ENCODE results near the gene CALU.

The CALU gene

GRCh38 chr7:128773604-128774003, 34.4 kb downstream of the CALU start:
- Histone ChIP-seq H3K9me3 (ENCODE audit: insufficient read depth, low read length) (no peaks in the 10 kb centered on the region), H3K27me3 (ENCODE audit: low read length) (no peaks in the 10 kb centered on the region), H3K9ac (ENCODE audit: low read length) (no peak overlapping the region), H3F3A (ENCODE audit: insufficient read depth) (no peaks in the 10 kb centered on the region), H3K4me2 (ENCODE audit: low read depth, low read length, poor library complexity, severe bottlenecking) (no peak overlapping the region), H2AFZ (ENCODE audit: low read depth, low read length, severe bottlenecking) (no peak overlapping the region), H3K4me3 (ENCODE audit: insufficient read depth, low read length, poor library complexity, severe bottlenecking) (no peak overlapping the region), H3K36me3 (ENCODE audit: low read length) (peaks cover 19% of the 10 kb centered on the region), H3K79me2 (ENCODE audit: insufficient read depth, low read length) (no peaks in the 10 kb centered on the region), H3K27ac (ENCODE audit: low read depth, low read length) (no peak overlapping the region), H4K20me1 (ENCODE audit: low read depth, low read length) (no peaks in the 10 kb centered on the region), H3K9me2 (replicated peaks; ENCODE audit: insufficient read depth, low read length) (no peaks in the 10 kb centered on the region)
- TF ChIP-seq EZH2phosphoT487 (conservative IDR thresholded peaks at IDR 0.05; ENCODE audit: low read length) = no peak
- TF ChIP-seq CTCF (IDR thresholded peaks at IDR 0.05; ENCODE audit: insufficient read depth, low read length, poor library complexity, severe bottlenecking) = no peak

- Histone ChIP-seq H4K20me1 (ENCODE audit: low read depth, low read length) (no peaks in the 10 kb centered on the region), H3K36me3 (ENCODE audit: low read length) (peaks cover 14% of the 10 kb centered on the region), H3K4me3 (ENCODE audit: insufficient read depth, low read length, poor library complexity, severe bottlenecking) (no peak overlapping the region), H3K9me3 (ENCODE audit: insufficient read depth, low read length) (no peaks in the 10 kb centered on the region), H3K9ac (ENCODE audit: low read length) (no peak overlapping the region), H3F3A (ENCODE audit: insufficient read depth) (no peaks in the 10 kb centered on the region), H3K27ac (ENCODE audit: low read depth, low read length) (no peak overlapping the region), H2AFZ (ENCODE audit: low read depth, low read length, severe bottlenecking) (no peak overlapping the region), H3K27me3 (ENCODE audit: low read length) (no peaks in the 10 kb centered on the region), H3K79me2 (ENCODE audit: insufficient read depth, low read length) (no peaks in the 10 kb centered on the region), H3K4me2 (ENCODE audit: low read depth, low read length, poor library complexity, severe bottlenecking) (no peak overlapping the region), H3K9me2 (replicated peaks; ENCODE audit: insufficient read depth, low read length) (no peaks in the 10 kb centered on the region)
- TF ChIP-seq EZH2phosphoT487 (conservative IDR thresholded peaks at IDR 0.05; ENCODE audit: low read length) = no peak
- no peak for TF ChIP-seq CTCF (IDR thresholded peaks at IDR 0.05; ENCODE audit: insufficient read depth, low read length, poor library complexity, severe bottlenecking)
These were observed 35.0 kb downstream of the CALU start for GRCh38 chr7:128774029-128774689.

- Histone ChIP-seq H3K27ac (ENCODE audit: low read depth, low read length) (no peak overlapping the region), H3F3A (ENCODE audit: insufficient read depth) (no peaks in the 10 kb centered on the region), H4K20me1 (ENCODE audit: low read depth, low read length) (no peaks in the 10 kb centered on the region), H3K4me2 (ENCODE audit: low read depth, low read length, poor library complexity, severe bottlenecking) (no peak overlapping the region), H3K4me3 (ENCODE audit: insufficient read depth, low read length, poor library complexity, severe bottlenecking) (no peak overlapping the region), H2AFZ (ENCODE audit: low read depth, low read length, severe bottlenecking) (no peak overlapping the region), H3K36me3 (ENCODE audit: low read length) (peaks cover 7% of the 10 kb centered on the region), H3K9me3 (ENCODE audit: insufficient read depth, low read length) (no peaks in the 10 kb centered on the region), H3K79me2 (ENCODE audit: insufficient read depth, low read length) (no peaks in the 10 kb centered on the region), H3K9me2 (replicated peaks; ENCODE audit: insufficient read depth, low read length) (no peaks in the 10 kb centered on the region), H3K27me3 (ENCODE audit: low read length) (no peaks in the 10 kb centered on the region), H3K9ac (ENCODE audit: low read length) (no peak overlapping the region)
- TF ChIP-seq CTCF (IDR thresholded peaks at IDR 0.05; ENCODE audit: insufficient read depth, low read length, poor library complexity, severe bottlenecking) (no peak), EZH2phosphoT487 (conservative IDR thresholded peaks at IDR 0.05; ENCODE audit: low read length) (no peak)
These were observed 35.8 kb downstream of the CALU start for GRCh38 chr7:128774921-128775320.

Measured in SU-DHL-6 (cell line).